GM06990 (cell line): Measurements from ENCODE around the gene STX3.
A peak's percentile ranks its signal among the peaks of the same experiment; 100 is the strongest.

Source experiments
- DNase-seq: peaks from one replicate; pipeline ENCODE4 v3.0.0-alpha.2; 2011; ENCODE audit not compliant: insufficient read length; ENCODE audit errors: extremely low read depth
- H3K27me3 ChIP-seq: replicated peaks from 2 replicates; pipeline ENCODE4 v1.6.0; 2011; ENCODE audit warnings: low read length; ENCODE audit not compliant: control insufficient read depth, insufficient read depth
- H3K36me3 ChIP-seq: 2 replicates; pipeline ENCODE4 v1.5.1; 2011; ENCODE audit warnings: low read length; ENCODE audit not compliant: control insufficient read depth, insufficient read depth
- H3K4me3 ChIP-seq: replicated peaks from 2 replicates; pipeline ENCODE4 v1.5.1; 2011; ENCODE audit warnings: low read depth, mild to moderate bottlenecking, control low read depth, low read length
- CTCF ChIP-seq: IDR thresholded peaks from 2 replicates; pipeline ENCODE4 v1.5.1; 2011; ENCODE audit warnings: low read length, control low read depth, mild to moderate bottlenecking, inconsistent platforms; ENCODE audit not compliant: insufficient read depth, poor library complexity, severe bottlenecking

Gene STX3

GRCh38 chr11:59754859-59755700, at the start of gene STX3:
Gene STX3 (plus strand): TSS chr11:59755376. CDS start chr11:59755606, 230 bp downstream.
- H3K36me3 ChIP-seq: no peaks in the 10 kb centered on the region
- DNase-seq: peak; percentile 64
- no peak for TF ChIP-seq CTCF
- no peaks in the 10 kb centered on the region for H3K27me3 ChIP-seq
- peak within 1 kb of the TSS; percentile 77 for H3K4me3 ChIP-seq

DNA sequence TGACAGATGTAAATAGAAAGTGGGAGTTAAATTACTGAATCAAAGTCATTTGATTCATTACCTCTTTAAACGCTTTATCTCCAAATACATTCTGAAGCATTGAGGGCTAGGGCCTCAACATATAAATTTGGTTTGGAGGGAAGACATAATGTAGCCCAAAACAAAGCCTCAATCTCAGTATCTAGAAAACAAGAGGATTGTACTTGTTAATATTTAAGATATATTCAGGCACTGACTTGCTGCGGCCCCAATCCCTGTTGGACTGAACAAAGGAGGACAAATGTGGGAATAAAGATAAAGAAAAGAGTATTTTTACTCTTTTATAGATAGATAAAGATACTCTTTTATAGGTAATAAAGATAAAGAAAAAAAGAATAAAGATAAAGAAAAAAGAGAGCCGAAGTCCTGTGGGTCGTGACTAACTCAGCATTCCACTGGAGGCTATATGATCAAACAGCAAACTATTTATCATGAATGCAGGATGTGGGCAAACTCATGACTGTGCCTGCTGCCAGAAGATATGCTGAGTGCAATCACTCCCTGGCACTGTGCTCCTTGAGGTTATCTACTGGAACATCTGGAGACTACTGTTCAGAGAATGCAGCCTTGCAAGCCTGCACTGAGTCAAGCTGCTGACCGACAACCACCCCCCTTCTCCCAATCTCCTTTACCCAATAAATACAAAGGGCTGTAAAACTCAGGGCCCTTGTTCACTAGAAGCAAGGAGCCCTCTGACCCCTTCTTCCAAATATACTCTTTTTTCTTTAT, 48.5 kb upstream of the STX3 start:
- no peak overlapping the region for H3K4me3 ChIP-seq
- TF ChIP-seq CTCF: no peak

GRCh38 chr11:59707371-59707770, 47.8 kb upstream of the STX3 start:
- TF ChIP-seq CTCF: no peak
- Histone ChIP-seq H3K4me3 (no peak overlapping the region), H3K27me3 (no peaks in the 10 kb centered on the region; the same call in 1 of the 2 replicates), H3K36me3 (no peaks in the 10 kb centered on the region)
- DNase-seq: no peak

More for the DNA sequence above, 48.5 kb upstream of the STX3 start:
- no peaks in the 10 kb centered on the region; the same call in 1 of the 2 replicates for H3K27me3 ChIP-seq
- H3K36me3 ChIP-seq: no peaks in the 10 kb centered on the region
- no peak for DNase-seq

DNA sequence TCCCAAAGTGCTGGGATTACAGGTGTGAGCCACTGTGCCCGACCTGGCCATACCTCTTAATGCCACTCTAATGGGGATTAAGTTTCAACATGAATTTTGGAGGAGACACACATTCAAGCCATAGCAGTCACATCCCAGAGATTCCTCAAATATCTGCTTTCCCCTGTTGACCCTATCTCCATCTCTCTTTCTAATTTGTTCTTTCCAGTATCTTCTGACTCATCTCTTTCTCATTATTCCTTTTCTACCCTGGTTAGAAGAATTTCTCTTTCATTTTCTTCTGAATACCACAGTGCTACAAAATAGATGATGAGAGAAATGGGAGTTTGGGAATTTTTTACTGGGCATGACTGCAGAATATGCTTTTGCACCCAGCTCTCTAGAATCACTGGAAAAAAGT, 46.6 kb upstream of the STX3 start:
- Histone ChIP-seq H3K4me3 (no peak overlapping the region), H3K27me3 (no peaks in the 10 kb centered on the region; the same call in 1 of the 2 replicates), H3K36me3 (no peaks in the 10 kb centered on the region)
- no peak for TF ChIP-seq CTCF
- no peak for DNase-seq

DNA sequence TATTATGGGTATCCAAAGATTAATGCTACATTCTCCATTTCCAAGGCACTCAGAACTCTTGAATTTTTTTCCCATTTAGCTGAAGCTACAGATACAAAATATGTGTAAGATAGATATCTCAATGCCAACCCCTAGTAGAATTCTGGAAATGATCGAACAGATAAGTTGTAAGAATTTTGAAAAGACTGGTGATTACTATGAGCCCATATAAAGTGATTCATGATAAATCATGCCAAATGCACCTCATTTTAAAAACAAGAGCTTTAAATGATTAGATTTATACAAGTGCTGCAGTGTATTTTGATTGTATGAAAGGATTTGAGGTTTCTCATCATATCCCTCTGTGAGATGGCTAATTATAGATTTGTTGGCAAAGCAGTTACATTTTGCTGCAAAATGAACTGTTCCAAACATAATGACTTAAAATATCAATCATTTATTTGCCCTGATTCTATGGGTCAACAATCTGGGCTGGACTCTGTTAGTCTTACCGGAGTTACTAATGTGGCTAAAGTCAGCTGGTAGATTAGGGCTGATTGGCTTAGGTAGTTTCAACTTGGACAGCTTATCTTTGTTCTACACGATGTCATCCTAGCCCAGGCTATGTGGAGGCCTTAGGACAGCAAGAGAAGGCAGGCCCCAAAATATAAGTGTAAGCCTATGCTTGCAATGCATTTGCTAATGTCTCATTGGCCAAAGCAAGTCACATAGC, 44.9 kb upstream of the STX3 start:
- Histone ChIP-seq H3K27me3 (no peaks in the 10 kb centered on the region), H3K36me3 (no peaks in the 10 kb centered on the region), H3K4me3 (no peak overlapping the region)
- no peak for DNase-seq
- TF ChIP-seq CTCF: no peak
